OCI-LY3 (cell line): ENCODE data around the gene FCER2.
A peak's percentile ranks its signal among the peaks of the same experiment; 100 is the strongest.

Experiments
- H2AFZ ChIP-seq: fragments of 200-600, 300-600 bp; shearing (Covaris generic); 2 replicates; pipeline ENCODE4 v1.6.0; 2014; ENCODE audit warnings: antibody characterized with exemption, low read depth, low read length
- H3K27ac ChIP-seq: fragments of 200-600, 300-600 bp; sonication (generic); 2 replicates; pipeline ENCODE4 v1.5.1; 2014; ENCODE audit warnings: mild to moderate bottlenecking, low read length, moderate library complexity, mixed read lengths
- H3K27me3 ChIP-seq: fragments of 200-600, 300-600 bp; sonication (generic); 2 replicates; pipeline ENCODE4 v1.6.1; 2014; ENCODE audit warnings: low read depth, low read length, mixed read lengths
- H3K36me3 ChIP-seq: fragments of 200-600, 300-600 bp; sonication (generic); replicated peaks from 2 replicates; pipeline ENCODE3; 2014; ENCODE audit warnings: low read depth, low read length, mixed read lengths
- H3K4me1 ChIP-seq: fragments of 300-600, 200-600 bp; sonication (generic); 2 replicates; pipeline ENCODE4 v1.6.1; 2014; ENCODE audit warnings: low read length, mixed read lengths
- H3K4me2 ChIP-seq: fragments of 200-600, 300-600 bp; sonication (generic); 2 replicates; pipeline ENCODE4 v1.6.1; 2014; ENCODE audit warnings: low read length, mixed read lengths
- H3K4me3 ChIP-seq: fragments of 300-600, 200-600 bp; sonication (generic); 2 replicates; pipeline ENCODE4 v1.5.1; 2014; ENCODE audit warnings: antibody characterized with exemption, mild to moderate bottlenecking, low read length, moderate library complexity
- H3K79me2 ChIP-seq: fragments of 300-600, 200-600 bp; shearing (Covaris generic); 2 replicates; pipeline ENCODE4 v1.6.1; 2014; ENCODE audit warnings: mild to moderate bottlenecking, low read length, mixed read lengths
- H3K9ac ChIP-seq: fragments of 300-600, 200-600 bp; shearing (Covaris generic); 2 replicates; pipeline ENCODE4 v1.6.0; 2014; ENCODE audit warnings: mild to moderate bottlenecking, low read length, moderate library complexity
- H3K9me3 ChIP-seq: fragments of 200-600, 300-600 bp; shearing (Covaris generic); 2 replicates; pipeline ENCODE4 v1.6.1; 2014; ENCODE audit warnings: low read length, mixed read lengths; ENCODE audit not compliant: insufficient read depth
- H4K20me1 ChIP-seq: fragments of 200-600, 300-600 bp; sonication (generic); 2 replicates; pipeline ENCODE4 v1.6.1; 2016; ENCODE audit warnings: low read length, mixed read lengths; ENCODE audit not compliant: insufficient read depth
- CTCF ChIP-seq: fragments of 200-600, 300-600 bp; sonication (generic); IDR thresholded peaks from 2 replicates; pipeline ENCODE4 v1.5.1; 2014; ENCODE audit warnings: antibody characterized with exemption, low read length, low read depth
- EZH2phosphoT487 ChIP-seq: fragments of 200-600 bp; shearing (Covaris generic); IDR thresholded peaks from 2 replicates; pipeline ENCODE4 v1.6.1; 2018; ENCODE audit warnings: antibody characterized with exemption, mixed run types, low read depth

Gene FCER2

GRCh38 chr19:7699417-7700401 lies 2.2 kb downstream of the FCER2 start:
- peaks cover 45% of the 10 kb centered on the region for H3K4me1 ChIP-seq
- no peak overlapping the region for H3K9ac ChIP-seq
- H2AFZ ChIP-seq: no peak overlapping the region
- no peaks in the 10 kb centered on the region for H3K79me2 ChIP-seq
- H3K9me3 ChIP-seq: no peaks in the 10 kb centered on the region
- no peak overlapping the region for H3K4me3 ChIP-seq
- H4K20me1 ChIP-seq: no peaks in the 10 kb centered on the region
- H3K27ac ChIP-seq: no peak overlapping the region
- H3K4me2 ChIP-seq: no peak overlapping the region
- H3K27me3 ChIP-seq: peaks cover 66% of the 10 kb centered on the region
- TF ChIP-seq CTCF (no peak), EZH2phosphoT487 (0 out of 2 replicates have a peak, but pooled peaks have one; percentile 9)
- no peaks in the 10 kb centered on the region for H3K36me3 ChIP-seq

- no peak overlapping the region for H3K4me2 ChIP-seq
- no peak overlapping the region for H3K4me3 ChIP-seq
- no peaks in the 10 kb centered on the region for H4K20me1 ChIP-seq
- TF ChIP-seq EZH2phosphoT487: no peak
- H3K9ac ChIP-seq: no peak overlapping the region
- H3K4me1 ChIP-seq: peaks cover 45% of the 10 kb centered on the region
- no peaks in the 10 kb centered on the region for H3K9me3 ChIP-seq
- H3K79me2 ChIP-seq: no peaks in the 10 kb centered on the region
- H3K36me3 ChIP-seq: no peaks in the 10 kb centered on the region
- no peak overlapping the region for H2AFZ ChIP-seq
- H3K27ac ChIP-seq: no peak overlapping the region
- peaks cover 59% of the 10 kb centered on the region for H3K27me3 ChIP-seq
Measured at GRCh38 chr19:7699003-7699402, 2.9 kb downstream of the FCER2 start.

- no peaks in the 10 kb centered on the region for H3K9me3 ChIP-seq
- peaks cover 41% of the 10 kb centered on the region for H3K4me1 ChIP-seq
- H3K79me2 ChIP-seq: no peaks in the 10 kb centered on the region
- peaks cover 56% of the 10 kb centered on the region for H3K27me3 ChIP-seq
- no peak overlapping the region for H3K27ac ChIP-seq
- no peak overlapping the region for H3K4me3 ChIP-seq
- no peak overlapping the region for H2AFZ ChIP-seq
- no peak overlapping the region for H3K9ac ChIP-seq
- TF ChIP-seq EZH2phosphoT487 (no peak), CTCF (no peak)
- no peaks in the 10 kb centered on the region for H4K20me1 ChIP-seq
- no peak overlapping the region for H3K4me2 ChIP-seq
- no peaks in the 10 kb centered on the region for H3K36me3 ChIP-seq
Measured at GRCh38 chr19:7698583-7698982, 3.3 kb downstream of the FCER2 start.

GRCh38 chr19:7697721-7698287 lies 4.1 kb downstream of the FCER2 start:
- peaks cover 55% of the 10 kb centered on the region for H3K27me3 ChIP-seq
- H3K9ac ChIP-seq: no peak overlapping the region
- no peaks in the 10 kb centered on the region for H3K9me3 ChIP-seq
- no peaks in the 10 kb centered on the region for H3K79me2 ChIP-seq
- H3K4me3 ChIP-seq: no peak overlapping the region
- H3K36me3 ChIP-seq: no peaks in the 10 kb centered on the region
- H4K20me1 ChIP-seq: no peaks in the 10 kb centered on the region
- H3K4me2 ChIP-seq: no peak overlapping the region
- no peak overlapping the region for H3K27ac ChIP-seq
- TF ChIP-seq EZH2phosphoT487: no peak
- no peak for TF ChIP-seq CTCF
- H2AFZ ChIP-seq: no peak overlapping the region
- H3K4me1 ChIP-seq: peaks cover 37% of the 10 kb centered on the region
